Measurements from ENCODE around the gene ARHGAP1.

DNA sequence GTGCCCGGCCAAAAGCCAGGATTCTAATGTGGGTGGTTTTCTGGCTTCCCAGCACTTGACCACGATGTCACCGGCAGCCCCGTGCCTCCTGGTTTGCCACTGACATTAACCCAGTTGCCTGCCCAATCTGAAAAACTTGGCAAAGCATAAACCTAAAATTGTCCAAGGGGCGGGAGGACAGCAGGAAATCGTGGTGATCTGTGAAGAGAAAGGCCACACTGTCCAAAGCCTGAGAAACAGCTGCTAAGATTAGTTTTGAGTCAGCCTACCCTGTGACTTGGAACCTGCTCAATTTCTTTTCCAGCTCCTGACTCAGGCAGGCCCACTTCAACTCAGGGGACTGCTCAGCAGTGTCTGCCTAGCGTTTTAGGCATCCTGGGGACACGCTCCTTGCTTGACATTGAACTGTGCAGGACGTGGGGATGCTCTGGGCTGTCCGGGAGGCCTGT lies 10.4 kb upstream of the ARHGAP1 start:
- TF ChIP-seq EP300 (conservative IDR thresholded peaks at IDR 0.05; ENCODE audit: poor library complexity, severe bottlenecking) (no peak), TAF1 (IDR thresholded peaks at IDR 0.05; ENCODE audit: low read depth) (no peak), CTCF (IDR thresholded peaks at IDR 0.05; ENCODE audit: poor library complexity, severe bottlenecking) (no peak), POLR2AphosphoS5 (IDR thresholded peaks at IDR 0.05) (no peak), EZH2 (IDR thresholded peaks at IDR 0.05; ENCODE audit: borderline replicate concordance, insufficient read depth, low read length, poor library complexity, severe bottlenecking) (no peak), SMC3 (conservative IDR thresholded peaks at IDR 0.05; ENCODE audit: poor library complexity) (no peak), MXI1 (conservative IDR thresholded peaks at IDR 0.05; ENCODE audit: poor library complexity, severe bottlenecking) (no peak)

Data from neural cell (in vitro differentiated cells).